Activated CD4-positive, CD25-positive, alpha-beta regulatory T cell treated with anti-CD3 and anti-CD28 coated beads, Interleukin-2, amount 50 U/mL, for 72 hours (primary cell): Measurements from ENCODE around the gene CDK19.

Source experiments
- DNase-seq: peaks from one replicate; pipeline ENCODE4 v3.0.0; 2021

Gene CDK19

GRCh38 chr6:110693994-110694393 lies 121.3 kb downstream of the CDK19 start:
- no peak for DNase-seq

- no peak for DNase-seq
Observed at GRCh38 chr6:110693296-110693695, 122.0 kb downstream of the CDK19 start.

GRCh38 chr6:110690916-110691315 lies 124.4 kb downstream of the CDK19 start:
- DNase-seq: no peak

- no peak for DNase-seq
Observed at GRCh38 chr6:110690106-110690654, 125.1 kb downstream of the CDK19 start.

GRCh38 chr6:110689275-110689935 lies 125.9 kb downstream of the CDK19 start:
- DNase-seq: no peak

- DNase-seq: no peak
Observed at GRCh38 chr6:110688661-110689268, 126.5 kb downstream of the CDK19 start.

GRCh38 chr6:110687326-110687725 lies 127.9 kb downstream of the CDK19 start:
- no peak for DNase-seq

- no peak for DNase-seq
Observed at GRCh38 chr6:110683241-110683640, 132.0 kb downstream of the CDK19 start.

- no peak for DNase-seq
Observed at GRCh38 chr6:110682460-110682853, 132.8 kb downstream of the CDK19 start.

- no peak for DNase-seq
Observed at GRCh38 chr6:110681543-110682459, 133.5 kb downstream of the CDK19 start.

- no peak for DNase-seq
Observed at GRCh38 chr6:110676396-110676795, 138.9 kb downstream of the CDK19 start.

- no peak for DNase-seq
Observed at GRCh38 chr6:110674096-110674495, 141.2 kb downstream of the CDK19 start.

- DNase-seq: no peak
Observed at GRCh38 chr6:110672122-110672521, 143.1 kb downstream of the CDK19 start.

GRCh38 chr6:110671447-110671846 lies 143.8 kb downstream of the CDK19 start:
- no peak for DNase-seq

GRCh38 chr6:110665600-110665999 lies 149.7 kb downstream of the CDK19 start:
- no peak for DNase-seq

- DNase-seq: no peak
Observed at GRCh38 chr6:110664933-110665332, 150.3 kb downstream of the CDK19 start.

- DNase-seq: no peak
Observed at GRCh38 chr6:110662490-110663211, 152.6 kb downstream of the CDK19 start.

- DNase-seq: no peak
Observed at GRCh38 chr6:110661414-110661813, 153.9 kb downstream of the CDK19 start.

GRCh38 chr6:110660066-110660655 lies 155.1 kb downstream of the CDK19 start:
- no peak for DNase-seq

- DNase-seq: no peak
Observed at GRCh38 chr6:110658631-110659211, 156.5 kb downstream of the CDK19 start.

- no peak for DNase-seq
Observed at GRCh38 chr6:110656492-110656891, 158.8 kb downstream of the CDK19 start.

GRCh38 chr6:110655821-110656220 lies 159.4 kb downstream of the CDK19 start:
- no peak for DNase-seq
